ENCODE data around the gene PXN. TPM values are rescaled to one million over a fixed set of nuclear protein-coding genes. Genes with fewer than 3 reads are reported as not detected.
"Not testable (repeated sequence)": the region's sequence is repeated elsewhere in the genome, so short reads cannot be mapped to it uniquely, and the experiment has no call there.

The PXN gene
- total RNA-seq, 1 experiment from 2014 or later, result 89.9 TPM

- DNase-seq, result no peak
- no peaks in the 10 kb centered on the region; the same call in none of the 2 replicates for H3K36me3 ChIP-seq (replicated peaks; ENCODE audit: control insufficient read depth, insufficient read depth, low read length)
- no peaks in the 10 kb centered on the region for H3K27me3 ChIP-seq (ENCODE audit: control insufficient read depth, insufficient read depth, low read length)
- no peak overlapping the region for H3K4me3 ChIP-seq (ENCODE audit: insufficient read depth, low read depth, low read length)
Observed at GRCh38 chr12:120239776-120240494, 25.6 kb downstream of the PXN start.

DNA sequence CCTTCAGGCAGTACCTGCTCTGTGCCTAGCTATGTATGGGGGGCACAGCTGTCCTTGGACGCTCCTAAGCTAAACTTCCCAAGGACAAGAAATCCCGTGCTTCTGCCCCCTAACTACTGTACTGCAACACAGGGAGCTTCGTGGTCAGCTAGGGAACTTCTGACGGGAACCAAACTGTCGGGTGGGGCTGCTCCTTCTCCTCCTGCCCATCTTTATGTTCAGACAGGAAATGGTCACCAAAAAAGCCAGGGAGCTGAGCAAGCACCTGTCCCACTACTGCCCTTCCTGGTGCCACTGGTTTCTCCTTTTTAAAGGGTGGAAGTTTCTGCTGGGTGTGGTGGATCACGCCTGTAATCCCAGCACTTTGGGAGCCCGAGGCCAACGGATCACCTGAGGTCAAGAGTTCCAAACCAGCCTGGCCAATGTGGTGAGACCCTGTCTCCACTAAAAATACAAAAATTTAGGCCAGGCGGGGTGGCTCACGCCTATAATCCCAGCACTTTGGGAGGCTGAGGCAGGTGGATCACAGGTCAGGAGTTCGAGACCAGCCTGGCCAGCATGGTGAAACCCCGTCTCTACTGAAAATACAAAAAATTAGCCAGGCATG is 26.6 kb downstream of the PXN start:
- Histone ChIP-seq H3K36me3 (replicated peaks; ENCODE audit: control insufficient read depth, insufficient read depth, low read length) (no peaks in the 10 kb centered on the region; the same call in none of the 2 replicates), H3K4me3 (ENCODE audit: insufficient read depth, low read depth, low read length) (no peak overlapping the region), H3K27me3 (ENCODE audit: control insufficient read depth, insufficient read depth, low read length) (no peaks in the 10 kb centered on the region)
- DNase-seq, result no peak

DNA sequence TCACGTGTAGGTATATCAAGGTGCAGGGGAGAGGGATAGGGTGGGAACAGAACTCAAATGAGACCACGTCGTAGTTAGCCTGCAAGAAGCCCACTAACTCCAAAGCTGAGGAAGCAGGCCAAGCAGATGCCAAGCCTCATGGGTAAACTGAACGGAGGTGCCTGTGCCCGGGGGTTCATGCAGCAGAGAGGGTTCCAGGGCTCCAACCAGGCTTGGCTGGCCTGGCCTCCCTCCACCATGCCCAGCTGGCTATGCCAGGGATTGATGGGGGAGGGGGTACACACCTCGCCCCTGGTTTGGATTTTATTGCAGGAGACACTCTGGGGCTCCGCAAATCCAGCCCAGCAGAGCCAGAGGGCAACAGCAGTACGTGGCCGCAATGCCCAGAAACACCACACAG is 27.3 kb downstream of the PXN start:
- Histone ChIP-seq H3K36me3 (replicated peaks; ENCODE audit: control insufficient read depth, insufficient read depth, low read length) (no peaks in the 10 kb centered on the region; the same call in none of the 2 replicates), H3K4me3 (ENCODE audit: insufficient read depth, low read depth, low read length) (no peak overlapping the region), H3K27me3 (ENCODE audit: control insufficient read depth, insufficient read depth, low read length) (no peaks in the 10 kb centered on the region)
- DNase-seq, result no peak

- Histone ChIP-seq H3K36me3 (replicated peaks; ENCODE audit: control insufficient read depth, insufficient read depth, low read length) (no peaks in the 10 kb centered on the region; the same call in none of the 2 replicates), H3K27me3 (ENCODE audit: control insufficient read depth, insufficient read depth, low read length) (no peaks in the 10 kb centered on the region), H3K4me3 (ENCODE audit: insufficient read depth, low read depth, low read length) (no peak overlapping the region)
- DNase-seq, result no peak
Observed at GRCh38 chr12:120237360-120238171, 28.0 kb downstream of the PXN start.

DNA sequence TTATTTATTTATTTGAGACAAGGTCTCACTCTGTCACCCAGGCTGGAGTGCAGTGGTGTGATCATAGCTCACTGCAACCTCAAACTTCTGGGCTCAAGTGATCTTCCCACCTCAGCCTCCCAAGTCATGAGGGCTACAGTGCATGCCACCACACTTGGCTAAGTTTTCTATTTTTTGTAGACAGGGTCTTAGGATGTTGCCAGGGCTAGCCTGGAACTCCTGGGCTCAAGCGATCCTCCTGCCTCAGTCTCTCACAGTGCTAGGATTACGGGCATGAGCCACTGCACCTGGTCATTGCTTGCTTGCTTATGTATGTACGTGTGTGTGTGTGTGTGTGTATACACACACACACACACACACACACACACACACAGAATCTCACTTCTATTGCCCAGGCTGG is 28.7 kb downstream of the PXN start:
- H3K27me3 ChIP-seq (ENCODE audit: control insufficient read depth, insufficient read depth, low read length); DNase-seq; H3K36me3 ChIP-seq (replicated peaks; ENCODE audit: control insufficient read depth, insufficient read depth, low read length); H3K4me3 ChIP-seq (ENCODE audit: insufficient read depth, low read depth, low read length): not testable (repeated sequence)

DNA sequence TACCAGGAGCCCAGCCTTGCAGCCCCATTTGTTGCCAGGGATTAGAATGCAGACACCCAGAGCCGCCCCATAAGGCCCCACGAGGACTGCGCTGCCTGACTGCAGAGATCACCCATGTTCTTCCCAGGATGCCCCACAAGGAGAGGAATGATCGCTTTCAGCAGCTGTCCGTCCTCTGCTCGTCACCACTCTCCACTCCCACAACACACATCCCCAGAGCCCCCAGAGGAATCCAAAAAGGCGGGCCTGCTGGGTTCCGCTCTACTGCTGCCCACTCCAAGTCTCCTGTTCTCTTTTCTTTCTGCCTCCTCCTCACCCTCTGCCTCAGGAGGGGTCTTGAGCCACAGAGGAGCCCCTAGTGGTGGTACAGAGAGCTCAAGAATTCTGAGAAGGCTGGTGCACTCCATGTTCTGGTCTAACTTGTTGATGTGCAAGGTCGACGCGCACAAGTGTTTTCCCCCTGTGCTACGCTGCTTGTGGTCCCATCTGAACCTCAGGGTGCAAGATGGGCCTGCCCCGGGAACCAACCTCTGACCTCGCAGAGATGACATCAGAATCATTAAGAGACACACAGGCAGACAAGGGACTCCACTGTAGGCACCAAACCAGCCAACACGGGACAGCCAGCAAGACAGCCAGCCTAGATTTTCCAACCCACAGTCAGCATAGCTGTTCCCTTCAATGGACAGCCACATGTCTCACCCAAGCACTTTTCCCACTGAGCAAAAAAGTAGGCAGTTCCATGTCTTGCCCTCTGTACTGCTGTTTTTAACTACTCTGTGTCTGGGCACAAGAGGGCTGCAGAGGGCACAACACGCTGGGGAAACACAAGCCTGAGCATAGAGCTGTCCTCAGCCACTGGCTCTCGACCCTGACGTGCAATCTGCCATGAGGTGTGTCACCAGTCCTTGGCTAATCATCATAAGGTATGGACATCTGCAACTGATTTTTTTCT is 29.9 kb downstream of the PXN start:
- no peak overlapping the region for H3K4me3 ChIP-seq (ENCODE audit: insufficient read depth, low read depth, low read length)
- no peaks in the 10 kb centered on the region; the same call in none of the 2 replicates for H3K36me3 ChIP-seq (replicated peaks; ENCODE audit: control insufficient read depth, insufficient read depth, low read length)
- no peaks in the 10 kb centered on the region for H3K27me3 ChIP-seq (ENCODE audit: control insufficient read depth, insufficient read depth, low read length)
- peak; percentile 82 for DNase-seq

DNA sequence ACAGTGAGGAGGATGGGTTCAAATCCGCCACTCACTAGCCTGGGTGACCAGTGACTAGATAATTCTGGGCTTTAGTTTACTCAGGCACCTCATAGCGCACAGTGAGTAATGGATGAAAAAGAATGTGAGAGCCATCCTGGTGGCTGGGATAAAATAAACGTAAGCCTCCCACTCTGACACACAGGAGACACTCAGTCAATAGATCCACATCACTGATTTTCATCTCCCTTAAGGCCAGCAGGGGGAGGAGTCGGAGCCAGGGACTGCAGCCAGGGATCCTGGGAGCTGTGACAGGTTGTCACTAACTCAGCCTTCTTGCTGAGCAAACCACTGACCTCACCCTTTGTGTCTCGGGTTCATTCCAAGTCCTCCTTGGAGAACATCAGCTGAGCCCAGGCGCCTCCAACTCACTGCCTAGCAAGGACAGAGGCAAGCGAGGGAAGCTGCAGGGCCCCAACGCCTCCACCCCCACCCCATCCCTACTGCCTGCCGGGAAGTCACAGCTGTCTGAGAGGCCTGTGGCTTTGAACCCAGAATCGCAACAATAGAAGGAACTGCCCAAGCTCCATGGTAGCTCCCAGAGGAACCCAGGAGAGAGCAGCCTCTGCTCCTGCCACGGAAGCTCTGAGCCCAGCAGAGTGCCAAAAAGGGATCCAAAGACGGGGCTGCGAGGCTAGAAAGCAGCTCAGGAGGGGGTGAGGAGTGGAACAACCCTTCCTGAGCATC is 30.7 kb downstream of the PXN start:
- DNase-seq, result peak; percentile 74
- H3K27me3 ChIP-seq (ENCODE audit: control insufficient read depth, insufficient read depth, low read length), result no peaks in the 10 kb centered on the region
- H3K36me3 ChIP-seq (replicated peaks; ENCODE audit: control insufficient read depth, insufficient read depth, low read length), result no peaks in the 10 kb centered on the region; the same call in none of the 2 replicates
- H3K4me3 ChIP-seq (ENCODE audit: insufficient read depth, low read depth, low read length), result no peak overlapping the region

GRCh38 chr12:120231316-120232011 is 34.1 kb downstream of the PXN start:
- Histone ChIP-seq H3K4me3 (ENCODE audit: insufficient read depth, low read depth, low read length) (no peak overlapping the region), H3K36me3 (replicated peaks; ENCODE audit: control insufficient read depth, insufficient read depth, low read length) (peaks cover 2% of the 10 kb centered on the region), H3K27me3 (ENCODE audit: control insufficient read depth, insufficient read depth, low read length) (no peaks in the 10 kb centered on the region)
- peak; percentile 66 for DNase-seq

DNA sequence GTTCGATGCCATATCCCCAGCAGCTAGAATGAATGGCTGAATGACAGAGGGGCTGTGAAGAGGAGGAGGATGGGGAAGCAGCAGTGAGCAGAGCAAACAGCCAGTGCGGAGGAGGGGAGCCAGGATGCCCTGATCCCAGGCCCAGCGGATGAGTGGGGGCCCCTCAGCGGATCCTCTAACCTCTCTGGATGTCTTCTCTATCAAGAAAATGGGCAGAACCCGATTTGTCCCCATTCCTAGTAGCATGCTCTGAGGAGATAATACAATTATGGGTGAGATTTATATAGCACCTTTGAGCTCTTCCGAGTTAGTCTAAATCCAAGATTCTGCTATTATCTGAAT is 34.6 kb downstream of the PXN start:
- DNase-seq, result no peak
- peaks cover 7% of the 10 kb centered on the region for H3K36me3 ChIP-seq (replicated peaks; ENCODE audit: control insufficient read depth, insufficient read depth, low read length)
- H3K27me3 ChIP-seq (ENCODE audit: control insufficient read depth, insufficient read depth, low read length), result no peaks in the 10 kb centered on the region
- no peak overlapping the region for H3K4me3 ChIP-seq (ENCODE audit: insufficient read depth, low read depth, low read length)

DNA sequence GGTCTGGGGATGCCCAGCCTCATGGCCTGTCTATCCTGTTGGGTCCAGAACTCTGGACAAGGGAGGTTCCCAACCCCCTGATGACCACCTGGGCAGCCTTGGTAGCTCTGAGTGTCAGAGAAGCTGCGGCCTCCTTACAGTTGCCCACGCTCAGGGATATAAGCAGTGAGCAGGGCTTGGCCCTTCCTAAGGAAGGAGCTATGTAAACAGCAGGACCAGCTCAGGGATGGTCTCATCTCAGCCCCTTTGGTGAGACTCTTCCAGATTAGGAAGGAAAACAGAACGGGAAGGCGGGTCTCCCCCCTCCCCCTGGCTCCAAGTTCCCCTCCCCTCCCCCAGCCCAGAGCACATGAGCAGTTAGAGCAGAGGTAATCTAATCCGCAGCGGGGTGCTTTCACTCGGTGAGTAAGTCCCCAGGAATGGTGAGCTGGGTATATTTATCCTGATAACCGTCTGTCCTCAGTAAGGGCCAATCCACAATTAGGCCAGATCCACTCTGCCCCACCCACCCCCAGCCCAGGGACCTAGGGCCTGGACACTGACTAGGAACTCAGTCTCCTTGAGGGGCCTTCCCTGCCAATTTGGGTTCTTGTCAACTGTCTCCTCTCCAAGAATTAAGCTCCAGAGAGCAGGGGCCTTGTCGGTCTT is 35.1 kb downstream of the PXN start:
- Histone ChIP-seq H3K4me3 (ENCODE audit: insufficient read depth, low read depth, low read length) (no peak overlapping the region), H3K36me3 (replicated peaks; ENCODE audit: control insufficient read depth, insufficient read depth, low read length) (peaks cover 11% of the 10 kb centered on the region), H3K27me3 (ENCODE audit: control insufficient read depth, insufficient read depth, low read length) (no peaks in the 10 kb centered on the region)
- DNase-seq, result peak; percentile 94

GRCh38 chr12:120229487-120230325 is 35.8 kb downstream of the PXN start:
- H3K36me3 ChIP-seq (replicated peaks; ENCODE audit: control insufficient read depth, insufficient read depth, low read length), result peaks cover 11% of the 10 kb centered on the region
- peak; percentile 45 for DNase-seq
- H3K27me3 ChIP-seq (ENCODE audit: control insufficient read depth, insufficient read depth, low read length), result no peaks in the 10 kb centered on the region
- H3K4me3 ChIP-seq (ENCODE audit: insufficient read depth, low read depth, low read length), result no peak overlapping the region

DNA sequence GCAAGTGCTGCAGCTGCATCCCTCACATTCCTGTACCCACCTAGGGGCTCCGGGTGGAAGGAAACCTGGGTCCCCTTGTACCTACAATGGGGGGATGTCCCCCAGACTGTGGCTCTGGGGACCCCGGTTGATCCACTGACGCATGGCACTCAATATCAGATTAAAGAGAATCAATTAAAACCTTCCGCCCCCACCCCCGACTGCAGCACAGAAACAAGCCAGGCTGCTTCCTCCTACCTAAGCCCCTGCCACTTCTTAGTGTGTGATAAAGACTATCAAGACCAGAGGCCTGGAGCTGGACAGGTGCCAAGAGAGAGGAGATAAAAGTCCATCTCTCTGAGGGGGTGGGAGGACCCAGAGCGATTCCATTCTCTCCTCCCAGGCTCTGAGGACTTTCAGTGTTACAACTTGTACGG is 36.5 kb downstream of the PXN start:
- no peak for DNase-seq
- H3K27me3 ChIP-seq (ENCODE audit: control insufficient read depth, insufficient read depth, low read length), result no peaks in the 10 kb centered on the region
- peaks cover 11% of the 10 kb centered on the region for H3K36me3 ChIP-seq (replicated peaks; ENCODE audit: control insufficient read depth, insufficient read depth, low read length)
- H3K4me3 ChIP-seq (ENCODE audit: insufficient read depth, low read depth, low read length), result no peak overlapping the region
